NCI-H748 treated with DMSO at 0.1 percent for 48 hours (cell line): ENCODE data around the gene SREBF1.

Source experiments
- DNase-seq: peaks from one replicate; lab custom pipeline; 2025; lab: John Stamatoyannopoulos, UW

Gene SREBF1

DNA sequence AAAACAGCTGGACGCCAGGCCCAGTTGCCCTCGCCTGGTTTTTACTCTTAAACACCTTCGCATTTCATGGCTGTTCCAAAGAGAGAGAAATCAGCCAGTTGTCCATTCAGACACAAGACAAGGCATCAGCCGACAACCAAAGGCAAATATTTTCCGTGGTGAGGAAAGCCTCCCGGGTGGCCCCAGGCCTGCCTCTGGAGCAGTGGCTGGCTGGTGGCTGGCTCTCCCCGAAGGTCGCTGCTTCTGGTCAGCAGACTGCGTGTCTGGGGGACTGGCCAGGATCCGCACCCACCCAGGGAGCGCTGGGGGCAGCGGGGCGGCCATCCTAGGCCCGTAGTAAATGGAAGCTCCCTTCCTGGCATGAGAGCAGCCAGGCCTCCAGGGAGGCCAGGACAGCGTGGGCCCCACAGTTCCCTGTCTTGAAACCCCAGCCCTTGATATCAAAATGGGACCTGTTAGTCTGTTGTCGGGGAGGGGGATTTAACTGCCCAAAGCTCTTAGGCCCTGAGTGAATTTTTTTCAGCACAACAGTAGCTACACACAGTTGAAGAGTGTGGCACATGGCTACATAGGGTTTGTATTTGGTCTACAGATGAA, 57.7 kb downstream of the SREBF1 start:
- no peak for DNase-seq

DNA sequence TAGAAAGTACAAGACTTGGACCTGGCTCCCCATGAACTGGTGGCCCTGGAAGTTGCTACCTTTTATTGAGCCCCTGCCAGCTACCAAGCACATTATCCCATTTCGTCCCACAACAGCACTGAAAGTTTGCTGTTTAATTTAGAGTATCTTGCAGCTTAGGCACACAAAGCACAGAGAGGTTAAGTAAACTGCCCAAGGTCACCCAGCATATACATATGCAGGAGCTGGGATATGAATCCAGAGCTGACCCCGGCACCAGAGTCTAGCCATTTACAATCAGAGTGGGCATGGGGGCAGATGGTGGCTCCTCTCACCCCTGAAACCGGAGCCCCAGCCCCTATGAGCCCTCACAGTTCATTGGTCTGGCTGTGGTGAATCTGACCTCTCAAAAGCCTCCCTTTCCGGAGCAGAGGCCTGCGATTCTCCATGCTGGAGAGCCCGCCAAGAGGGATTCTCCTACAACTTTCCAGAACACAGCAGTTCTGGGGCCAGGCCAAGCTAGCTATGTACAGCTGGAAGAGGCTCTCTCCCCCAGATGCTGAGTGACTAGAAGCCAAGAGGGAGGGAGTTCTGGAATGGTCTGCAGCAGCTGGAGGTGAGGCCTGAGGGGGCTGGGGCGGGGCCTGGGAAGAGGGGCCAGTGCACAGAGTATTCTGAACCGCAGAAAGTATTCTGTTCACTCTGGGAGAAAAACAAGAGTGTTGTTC, 58.3 kb downstream of the SREBF1 start:
- DNase-seq = no peak

DNA sequence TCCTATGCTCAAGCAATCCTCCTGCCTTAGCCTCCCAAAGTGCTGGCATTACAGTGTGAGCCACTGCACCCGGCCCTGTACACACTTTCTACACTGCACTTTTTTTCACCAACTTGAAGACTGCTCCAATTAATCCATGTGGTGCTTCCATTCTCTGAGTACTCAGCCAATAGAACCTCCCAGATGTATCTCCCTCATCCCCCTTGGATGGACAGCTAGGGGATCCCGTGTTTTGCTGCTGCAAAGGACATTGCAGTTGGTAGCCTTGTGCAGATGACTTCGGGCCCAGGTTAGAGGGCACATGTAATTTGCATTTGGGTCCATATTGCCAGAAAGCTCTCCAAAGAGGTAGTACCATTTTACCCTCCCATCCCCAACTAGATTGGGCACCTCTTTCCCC, 59.9 kb downstream of the SREBF1 start:
- DNase-seq = no peak

DNA sequence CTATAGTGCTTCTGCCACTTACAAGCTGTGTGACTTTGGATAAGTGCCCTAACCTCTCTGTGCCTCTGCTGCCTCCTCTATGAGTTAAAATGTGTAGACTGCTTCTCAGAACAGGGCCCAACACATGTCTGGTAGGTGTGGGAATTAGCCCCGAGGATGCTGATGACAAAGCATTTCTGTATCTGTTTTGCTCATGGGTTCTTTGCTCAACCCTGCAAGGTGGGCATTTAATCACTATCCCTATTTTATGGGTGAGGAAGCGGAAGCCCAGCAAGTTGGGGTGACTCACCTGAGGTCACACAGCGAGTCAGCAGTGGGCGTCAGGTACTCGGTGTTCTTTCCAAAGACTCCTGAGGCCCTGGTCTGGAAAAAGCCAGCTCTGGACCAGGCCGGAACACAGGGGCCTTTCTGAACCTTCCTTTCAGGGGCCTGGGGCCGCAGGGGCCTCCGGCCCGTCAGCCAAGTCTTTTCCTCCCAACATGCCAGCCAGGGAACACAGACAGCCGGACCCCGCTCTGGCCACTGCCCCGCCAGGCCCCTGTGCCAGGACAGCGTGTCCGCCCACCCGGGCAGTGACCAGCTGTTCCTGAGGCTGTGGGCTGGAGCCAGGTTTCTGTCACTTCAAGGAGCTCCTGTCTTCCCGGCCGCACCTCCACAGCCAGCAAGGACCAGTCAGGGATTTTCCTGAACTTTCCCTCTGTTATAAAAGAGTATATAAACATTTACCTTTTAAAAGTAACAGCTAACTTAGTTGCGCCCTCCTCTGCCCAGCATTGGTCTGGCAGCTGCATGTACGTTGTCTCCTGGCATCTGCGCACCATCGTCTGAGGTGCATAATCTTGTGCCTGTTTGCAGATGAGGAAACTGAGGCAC, 62.5 kb downstream of the SREBF1 start:
- DNase-seq = no peak

DNA sequence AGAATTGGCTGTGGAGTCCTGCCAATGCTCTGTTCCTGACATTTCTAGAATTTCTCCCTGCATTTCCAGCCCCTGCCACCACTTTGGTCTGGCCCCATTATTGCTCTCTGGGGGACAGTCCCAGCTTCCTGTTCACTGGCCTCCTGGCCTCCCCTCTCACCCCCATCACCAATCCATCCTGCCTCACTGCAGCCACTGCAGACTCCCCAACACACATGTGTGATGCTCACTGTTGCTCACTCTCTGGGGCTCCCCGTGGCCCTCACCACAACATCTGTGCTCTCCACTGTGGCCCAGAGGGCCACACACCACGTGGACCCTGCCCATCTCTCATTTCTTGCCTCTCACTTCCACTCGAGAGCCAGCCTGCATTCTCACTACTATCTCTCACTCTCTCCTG, 64.6 kb downstream of the SREBF1 start:
- DNase-seq = no peak

DNA sequence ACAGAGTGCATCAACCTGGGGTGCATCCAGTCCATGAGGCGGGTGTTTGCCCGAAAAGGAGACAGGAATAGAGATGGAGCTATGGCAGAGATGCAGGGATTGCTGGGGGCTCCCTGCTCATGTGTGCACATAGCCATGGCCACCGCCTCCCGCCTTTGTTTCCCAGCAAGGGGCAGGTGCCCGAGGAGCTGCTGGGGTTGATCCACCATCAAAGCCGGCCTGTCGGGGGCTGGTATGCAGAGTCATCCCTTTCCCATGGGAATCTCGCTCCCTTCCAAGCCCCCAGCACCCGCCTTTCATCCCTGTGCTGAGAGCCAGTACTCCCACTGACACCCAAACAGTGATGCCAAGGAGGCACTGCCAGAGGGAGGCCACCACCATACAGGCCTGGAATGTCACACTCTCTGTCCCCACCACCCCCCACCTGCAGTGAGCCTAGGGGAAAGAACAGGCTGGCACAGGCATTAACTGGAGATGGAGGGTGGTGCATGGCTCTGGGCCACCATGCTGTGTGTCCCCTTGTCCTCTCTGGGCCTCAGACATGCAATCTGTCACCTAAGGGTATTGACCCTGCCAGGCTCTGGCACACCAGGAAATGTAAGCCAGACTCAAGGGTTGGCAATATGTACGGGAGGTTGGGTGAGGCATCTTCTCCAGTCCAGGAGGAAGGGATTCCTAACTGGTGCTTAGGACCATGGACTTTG, 65.1 kb downstream of the SREBF1 start:
- DNase-seq = no peak

DNA sequence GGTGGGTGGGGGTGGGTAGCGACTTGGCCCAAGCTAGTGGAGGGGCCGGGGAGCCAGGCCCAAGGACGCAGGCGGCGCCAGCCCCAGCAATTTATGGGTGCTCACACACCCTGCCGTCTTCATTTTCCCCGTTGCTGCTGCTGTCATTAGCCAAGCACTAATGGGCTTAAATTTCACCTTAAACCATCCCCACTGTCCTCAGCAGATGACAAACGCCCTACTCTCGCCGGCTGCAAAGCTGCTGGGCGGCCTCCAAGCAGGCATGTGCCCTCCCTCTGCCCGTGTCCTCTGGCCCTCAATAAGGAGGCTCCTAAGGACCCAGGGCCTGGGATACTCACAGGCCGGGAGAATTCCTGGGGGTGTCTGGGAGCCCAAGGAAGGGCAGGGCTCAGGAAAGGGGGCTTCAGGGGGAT, 66.1 kb downstream of the SREBF1 start:
- no peak for DNase-seq

DNA sequence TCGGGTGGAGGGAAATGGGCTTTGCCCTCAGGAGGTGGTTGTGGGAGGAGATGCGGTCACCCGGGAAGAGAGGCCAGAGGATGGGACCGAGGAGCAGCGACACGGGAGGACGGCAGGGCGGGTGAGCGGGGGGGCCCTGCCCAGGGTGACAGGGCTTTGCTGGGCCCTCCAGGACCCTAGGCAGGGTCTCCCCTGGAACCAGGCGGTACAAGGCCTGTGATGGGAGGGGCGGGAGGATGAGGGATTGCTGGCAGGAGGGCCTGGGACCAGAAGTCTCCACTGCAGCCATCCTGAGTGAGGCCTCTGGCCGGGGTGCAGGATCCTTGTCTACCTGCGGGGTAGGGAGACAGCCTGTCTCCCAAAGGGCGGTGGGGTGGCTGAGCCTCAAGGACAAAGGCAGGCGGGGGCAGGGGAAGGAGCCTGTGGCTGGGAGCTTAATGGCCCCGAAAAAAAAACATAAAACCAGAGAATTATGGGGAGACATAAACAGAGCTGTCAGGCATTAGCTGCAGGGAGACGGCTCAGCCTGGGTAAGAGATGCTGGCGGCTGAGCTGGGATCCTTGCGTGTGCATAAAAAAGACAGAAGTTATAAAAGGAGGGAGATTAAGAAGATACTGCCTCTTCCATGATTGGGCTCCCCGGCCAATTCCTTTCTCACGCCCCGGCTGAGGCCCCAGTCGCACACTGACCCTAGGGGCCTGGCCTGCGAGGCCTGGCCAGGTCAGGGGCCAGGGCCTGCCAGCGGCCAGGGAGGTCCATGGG, 66.7 kb downstream of the SREBF1 start:
- DNase-seq = no peak

DNA sequence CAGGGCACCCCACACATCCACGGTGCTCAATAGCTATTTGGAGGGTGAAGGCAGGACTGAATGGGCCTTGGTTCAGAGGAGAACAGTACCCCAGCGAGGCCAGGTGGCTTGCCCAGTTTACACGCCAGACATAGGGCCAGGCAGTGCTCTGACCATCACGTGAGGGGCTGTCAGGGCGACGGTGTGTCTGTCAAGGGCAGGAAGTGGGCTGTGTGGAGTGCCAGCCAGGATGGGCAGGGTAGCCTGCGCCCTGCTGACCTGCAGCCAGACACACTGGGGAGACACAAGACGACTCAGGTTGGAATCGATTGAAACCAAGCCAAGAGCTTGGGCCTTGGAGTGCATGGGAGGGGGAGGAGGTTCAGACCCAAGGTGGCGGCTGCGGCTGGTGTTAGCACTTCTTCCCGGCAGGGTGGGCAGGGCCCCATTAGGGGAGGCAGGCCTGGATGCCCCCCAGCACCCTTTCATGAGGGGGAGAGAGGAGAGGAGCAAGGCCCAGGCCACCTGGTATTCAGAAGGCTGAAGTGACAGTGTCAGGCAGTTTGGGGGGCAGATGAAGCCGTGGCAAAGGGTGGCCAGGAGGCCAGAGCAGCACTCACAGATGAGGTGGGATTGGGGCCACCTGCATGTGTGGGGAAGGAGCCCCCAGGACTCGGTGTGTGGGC, 68.2 kb downstream of the SREBF1 start:
- no peak for DNase-seq

DNA sequence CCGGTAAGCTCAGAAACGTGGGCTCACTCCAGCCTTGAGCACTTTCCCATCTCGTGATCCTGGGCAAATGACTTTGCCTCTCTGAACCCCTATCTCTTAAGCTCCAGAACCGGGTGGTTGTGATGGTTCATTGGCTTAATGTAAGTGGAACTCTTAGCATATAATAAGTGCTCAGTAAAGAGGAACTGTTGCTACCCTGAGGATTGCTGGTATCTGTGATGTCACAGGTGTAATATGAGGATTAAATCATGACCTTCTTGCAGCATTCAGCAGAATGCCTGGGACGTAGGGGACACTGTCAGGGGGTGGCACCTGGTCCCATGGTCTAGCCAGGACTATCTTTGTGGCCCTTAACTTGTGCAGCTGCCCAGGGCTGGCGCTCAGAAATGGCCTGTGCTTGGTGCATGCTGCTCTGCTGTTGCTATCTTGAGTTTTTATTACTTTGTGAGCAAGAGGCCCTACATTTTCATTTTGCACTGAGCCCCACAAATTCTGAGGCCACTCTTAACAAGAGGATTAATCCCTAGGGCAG, 68.8 kb downstream of the SREBF1 start:
- no peak for DNase-seq

DNA sequence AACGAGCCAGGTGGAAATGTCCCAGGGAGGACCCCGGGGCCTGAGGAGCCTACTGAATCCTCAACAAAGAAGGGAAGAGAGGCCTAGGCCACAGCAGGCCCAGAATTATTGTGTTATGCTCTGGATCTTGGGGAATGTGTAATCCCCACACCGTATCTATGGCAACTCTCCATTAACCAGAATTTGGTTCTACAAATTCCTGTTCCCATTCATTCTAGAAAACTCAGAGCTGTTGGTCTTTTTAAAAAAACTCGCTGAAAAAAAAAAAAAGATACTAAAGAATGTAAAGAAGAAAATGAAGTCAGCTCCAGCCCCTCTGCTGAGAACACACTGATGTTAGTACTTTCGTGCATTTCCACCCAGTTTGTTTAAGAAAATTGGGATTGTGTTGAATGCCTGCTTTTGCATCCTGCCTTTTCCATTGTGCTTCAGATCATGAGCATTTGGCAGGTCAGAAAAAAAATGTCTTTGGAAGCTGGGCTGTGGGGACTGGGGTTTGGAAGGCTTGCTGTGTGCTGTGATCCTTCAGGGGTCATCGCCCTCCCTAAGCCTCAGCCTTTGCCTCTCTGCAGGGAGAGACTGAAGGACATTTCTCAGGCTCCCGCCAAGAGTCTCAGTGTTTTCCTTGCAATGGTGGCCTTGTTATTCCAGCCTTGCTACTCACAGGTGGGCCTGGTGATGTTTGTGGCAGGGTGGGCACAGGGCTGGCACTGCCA, 69.5 kb downstream of the SREBF1 start:
- no peak for DNase-seq

DNA sequence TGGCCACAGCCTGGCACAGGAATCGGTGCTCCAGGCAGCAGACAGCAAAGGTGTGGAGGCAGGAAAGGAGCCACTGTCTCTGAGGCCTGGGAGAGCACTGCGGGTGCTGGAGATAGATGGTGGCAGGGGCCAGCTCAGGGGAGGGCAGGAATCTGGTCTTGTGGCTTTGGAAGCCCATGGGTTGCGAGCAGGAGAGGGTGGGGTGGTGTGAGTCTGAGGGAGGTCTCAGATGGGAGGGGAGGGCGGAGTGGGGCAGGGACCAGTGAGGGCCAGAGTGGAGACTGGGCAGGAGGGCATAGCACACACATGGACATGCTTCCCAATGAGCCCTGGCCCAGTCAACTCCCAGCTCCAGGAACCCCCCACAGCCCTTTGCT, 70.1 kb downstream of the SREBF1 start:
- no peak for DNase-seq

DNA sequence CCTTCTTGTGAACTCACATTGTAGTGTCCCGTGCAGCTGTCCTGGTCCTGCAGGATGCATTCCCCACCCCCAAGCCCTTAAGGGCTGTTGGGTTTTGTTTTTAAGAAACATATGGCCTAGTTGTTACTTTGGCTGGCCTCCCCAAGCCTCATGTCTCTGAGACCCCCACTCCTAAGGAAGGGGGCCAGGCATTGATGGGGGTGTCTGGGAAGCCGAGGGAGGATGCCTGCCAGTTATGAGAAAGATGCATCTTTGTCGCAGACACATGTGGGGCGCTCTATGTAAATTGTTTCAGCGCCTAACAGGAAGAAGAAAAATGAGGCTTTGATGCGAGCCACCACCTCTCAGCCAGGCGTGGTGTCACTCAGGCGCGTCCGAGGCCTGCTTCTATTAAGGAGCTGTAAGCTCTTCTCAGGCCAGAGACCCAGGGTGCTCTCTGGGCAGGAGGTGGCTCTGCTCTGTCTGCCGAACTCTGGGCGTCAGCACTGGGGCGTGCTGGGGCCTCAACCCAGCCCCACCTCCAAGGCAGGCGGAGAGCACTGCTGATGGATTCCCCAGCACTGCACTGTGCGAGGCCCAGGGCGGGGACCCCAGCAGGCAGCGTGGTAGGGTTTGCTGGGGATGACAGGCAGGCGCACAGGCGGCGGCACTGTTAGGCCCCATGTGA, 70.6 kb downstream of the SREBF1 start:
- DNase-seq = no peak

DNA sequence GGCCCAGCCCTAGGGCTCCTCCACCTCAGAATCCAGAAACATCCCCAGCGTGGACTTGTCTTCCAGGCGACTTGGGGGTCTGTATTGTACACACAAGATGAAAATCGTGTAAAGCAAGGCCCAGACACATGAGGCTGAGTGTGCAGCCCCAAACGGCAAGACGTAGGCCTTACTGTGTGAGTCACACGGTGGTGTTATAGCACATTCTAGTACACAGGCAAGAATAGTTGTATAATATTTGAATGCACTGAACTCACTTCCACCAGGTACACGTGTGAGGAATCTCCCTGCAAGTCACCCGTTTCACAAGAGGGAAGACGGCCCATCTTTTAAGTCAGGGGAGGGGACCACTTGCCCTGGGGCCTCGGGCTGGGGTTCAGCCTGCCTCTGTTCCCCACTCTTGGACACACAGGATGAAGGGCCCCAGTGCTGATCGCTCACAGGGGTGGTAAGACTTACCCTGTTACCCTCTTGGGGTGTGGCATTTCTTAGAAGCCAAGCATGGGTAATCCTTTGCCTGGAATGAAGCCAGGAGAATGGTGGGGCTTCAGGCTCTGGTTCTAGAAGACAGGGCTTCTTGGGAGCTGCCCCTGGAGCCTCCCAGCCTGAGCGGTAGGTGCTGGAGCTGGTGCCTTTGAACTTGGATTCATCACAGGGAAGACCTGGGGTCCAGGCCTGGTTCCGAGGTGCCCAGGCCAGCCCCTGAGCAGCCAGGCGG, 71.3 kb downstream of the SREBF1 start:
- DNase-seq = no peak

DNA sequence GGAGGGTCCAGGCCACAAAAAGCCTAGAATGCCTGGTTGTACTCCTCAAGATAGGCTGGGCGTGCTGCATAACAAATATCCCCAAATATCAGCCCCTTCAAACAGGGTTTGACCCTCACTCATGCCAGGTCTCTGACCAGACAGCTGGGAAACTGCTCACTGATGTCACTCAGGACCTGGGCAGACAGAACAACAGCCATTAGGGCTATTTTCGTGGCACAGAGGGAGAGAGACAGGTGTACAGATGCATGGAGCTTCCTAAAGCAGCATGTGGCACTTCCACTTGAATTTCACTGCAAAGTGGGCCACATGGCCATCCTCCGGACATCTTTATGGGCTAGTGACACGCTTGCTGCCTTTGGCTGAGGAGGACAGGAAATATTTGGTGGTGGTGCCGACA, 73.1 kb downstream of the SREBF1 start:
- DNase-seq = no peak

DNA sequence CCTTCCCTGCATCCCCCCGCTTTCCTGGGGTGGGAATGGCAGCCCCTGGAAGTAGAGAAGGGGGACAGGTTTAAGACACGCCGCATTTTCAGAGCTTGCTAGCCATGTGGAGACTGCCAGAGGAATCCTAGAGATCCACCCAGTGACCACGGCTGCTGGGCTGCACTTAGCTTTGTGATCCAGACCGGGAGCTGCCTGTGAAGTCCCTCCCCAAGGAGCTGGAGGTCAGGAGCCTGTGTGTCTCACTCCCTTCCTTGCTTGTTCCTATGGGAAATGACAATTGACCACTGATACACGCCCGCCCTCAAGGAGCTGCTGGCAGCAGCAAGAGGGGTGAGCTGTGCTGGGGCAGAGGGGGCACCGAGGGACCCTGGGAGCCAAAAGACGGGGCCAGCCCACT, 73.7 kb downstream of the SREBF1 start:
- DNase-seq = no peak

DNA sequence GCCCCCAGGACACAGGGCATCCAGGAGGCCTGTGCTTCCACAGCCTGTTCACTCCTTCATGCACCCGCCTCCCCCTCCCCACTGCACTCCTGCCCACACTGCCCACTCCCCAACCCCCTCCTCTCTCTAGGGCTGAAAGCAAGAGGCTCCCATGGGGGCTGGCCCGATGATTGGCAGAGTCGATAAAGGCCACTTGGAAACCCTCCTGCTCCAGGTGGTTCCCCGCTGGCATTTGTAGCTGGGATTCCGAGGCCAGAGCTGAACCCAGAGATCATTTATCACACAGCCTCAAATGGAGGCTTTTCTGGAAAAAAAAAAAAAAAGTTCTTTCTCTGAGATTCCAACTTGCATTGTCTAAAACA, 74.1 kb downstream of the SREBF1 start:
- DNase-seq = no peak
